Vagina (tissue), 2 donors: ENCODE results near the gene DIAPH3. TPM values are rescaled to one million over a fixed set of nuclear protein-coding genes. Genes with fewer than 3 reads are reported as not detected.

Experiments
- DNase-seq, 2 donors: peaks; one replicate each; pipeline ENCODE4 v3.0.0-alpha.2; 2017; ENCODE audit errors: extremely low spot score in 2 of 2
- H3K27ac ChIP-seq: fragments of 200-600 bp; sonication (generic); one replicate; pipeline ENCODE4 v1.5.1; 2019
- H3K27me3 ChIP-seq: fragments of 200-600 bp; sonication (generic); one replicate; pipeline ENCODE4 v1.5.1; 2019
- H3K36me3 ChIP-seq, 2 donors: fragments of 200-600 bp; sonication (generic); one replicate each; pipeline ENCODE4 v1.5.1; 2017 to 2019
- H3K4me1 ChIP-seq: fragments of 200-600 bp; sonication (generic); one replicate; pipeline ENCODE4 v1.5.1; 2019
- H3K4me3 ChIP-seq, 2 donors: fragments of 200-600 bp; sonication (generic); 1 replicate in 1 of 2; 2 replicates in 1 of 2; pipeline ENCODE4 v1.5.1; 2016 to 2019
- H3K9me3 ChIP-seq: fragments of 200-600 bp; sonication (generic); one replicate; pipeline ENCODE4 v1.5.1; 2019
- CTCF ChIP-seq, 3 experiments: fragments of 450-650 bp in 2 of 3; fragments of 200-600 bp in 1 of 3; sonication (generic) in 1 of 3; IDR thresholded peaks; one replicate each; pipeline ENCODE4 v1.5.1; 2017 to 2019; ENCODE audit warnings: antibody characterized with exemption in 3 of 3, mild to moderate bottlenecking in 2 of 3, moderate library complexity in 2 of 3
- POLR2A ChIP-seq, 2 donors: fragments of 450-650 bp; IDR thresholded peaks; one replicate each; pipeline ENCODE4 v1.6.1; 2017; ENCODE audit warnings: antibody characterized with exemption in 2 of 2, mild to moderate bottlenecking in 2 of 2, moderate library complexity in 2 of 2
- POLR2AphosphoS5 ChIP-seq, 2 donors: sonication (generic); formaldehyde crosslinking; IDR thresholded peaks; one replicate each; pipeline ENCODE4 v1.9.0; 2017; ENCODE audit warnings: antibody characterized with exemption in 2 of 2, mild to moderate bottlenecking in 2 of 2, low read depth in 1 of 2; ENCODE audit not compliant: insufficient read depth in 1 of 2
- intact Hi-C: fragments of 100-400 bp; cut with DNase I; formaldehyde crosslinking; loops from one replicate; pipeline ENCODE4 v1.15.1; 2023
- total RNA-seq: library from RNA; depleted of rRNA; stranded (reverse); fragments of >200 nt; gene quantifications from one replicate; pipeline ENCODE4 v1.2.3, GENCODE V29; 2016

Gene DIAPH3
- total RNA-seq, 1 donor from 2014 or later: 1.2 TPM

DNA sequence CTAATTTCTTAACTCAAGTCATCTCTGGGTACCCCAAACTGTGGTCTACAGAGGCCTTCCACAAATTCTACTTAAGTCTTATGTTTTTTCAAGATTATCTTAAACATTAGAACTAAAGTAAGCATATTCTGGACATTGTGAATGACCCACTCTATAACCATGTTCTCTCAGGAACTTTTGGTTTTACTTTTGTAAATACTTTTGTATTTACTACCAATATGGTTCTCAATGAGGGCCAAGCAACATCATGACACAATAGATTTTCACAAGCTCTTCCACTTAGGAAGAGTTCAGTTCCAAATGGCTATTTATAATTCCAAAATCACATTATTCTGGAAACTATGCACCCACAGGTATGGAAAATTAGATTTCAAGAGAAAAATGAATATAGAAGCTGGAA lies 10.8 kb downstream of the DIAPH3 start:
- intact Hi-C loops: no loop called here
- no peak for DNase-seq
- no peaks in the 10 kb centered on the region for H3K4me1 ChIP-seq
- H3K36me3 ChIP-seq: no peaks in the 10 kb centered on the region
- H3K27me3 ChIP-seq: no peaks in the 10 kb centered on the region
- H3K27ac ChIP-seq: no peak overlapping the region
- H3K9me3 ChIP-seq: no peaks in the 10 kb centered on the region
- H3K4me3 ChIP-seq: no peak overlapping the region
- no peak for TF ChIP-seq CTCF (IDR thresholded peaks at IDR 0.05)
- no peak for TF ChIP-seq POLR2A (IDR thresholded peaks at IDR 0.05)
- no peak for TF ChIP-seq POLR2AphosphoS5 (IDR thresholded peaks at IDR 0.05; ENCODE audit: insufficient read depth in 1 of 2, low read depth in 1 of 2)

DNA sequence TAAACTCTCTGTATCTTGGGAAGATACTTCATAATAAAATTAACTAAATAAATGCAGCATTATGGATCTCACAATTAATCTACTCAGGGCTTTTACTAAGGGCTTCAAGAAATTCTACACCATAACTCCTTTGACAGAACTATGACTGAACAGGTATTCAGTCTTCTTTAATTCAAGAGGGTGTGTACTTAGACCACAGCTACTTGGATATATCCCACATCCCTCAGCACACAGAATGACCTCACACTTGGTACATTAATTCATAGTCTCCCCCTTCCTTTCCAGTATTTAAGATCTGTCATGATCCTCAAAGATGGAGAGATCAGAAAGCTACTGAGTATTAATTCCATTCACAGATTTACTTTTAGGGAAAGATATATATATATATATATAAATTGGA lies 11.6 kb downstream of the DIAPH3 start:
- H3K4me3 ChIP-seq: no peak overlapping the region
- H3K36me3 ChIP-seq: no peaks in the 10 kb centered on the region
- H3K27me3 ChIP-seq: no peaks in the 10 kb centered on the region
- TF ChIP-seq CTCF (IDR thresholded peaks at IDR 0.05) (no peak), POLR2A (IDR thresholded peaks at IDR 0.05) (no peak), POLR2AphosphoS5 (IDR thresholded peaks at IDR 0.05; ENCODE audit: insufficient read depth in 1 of 2, low read depth in 1 of 2) (no peak)
- no peaks in the 10 kb centered on the region for H3K4me1 ChIP-seq
- H3K9me3 ChIP-seq: no peaks in the 10 kb centered on the region
- H3K27ac ChIP-seq: no peak overlapping the region
- DNase-seq: no peak
- intact Hi-C loops: no loop called here

DNA sequence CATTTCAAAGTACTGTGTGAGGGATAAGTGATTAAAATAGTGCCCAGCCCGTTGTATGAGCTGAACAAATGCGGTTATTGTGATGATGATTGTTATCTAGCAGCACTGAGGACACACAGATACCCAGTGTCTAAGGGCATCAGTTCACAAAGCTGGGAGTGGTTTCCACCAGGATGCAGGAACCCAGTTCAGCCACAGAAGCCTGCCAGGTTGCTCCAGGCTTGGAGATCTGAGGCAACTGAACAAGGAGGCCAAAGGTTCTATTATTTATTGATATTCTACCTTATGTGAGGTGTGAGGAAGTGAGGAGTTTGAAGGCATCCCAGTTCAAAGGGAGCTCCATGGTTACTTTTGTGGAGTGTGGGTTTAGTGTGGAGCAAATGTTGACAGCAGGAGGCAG lies 13.2 kb downstream of the DIAPH3 start:
- TF ChIP-seq POLR2AphosphoS5 (IDR thresholded peaks at IDR 0.05; ENCODE audit: insufficient read depth in 1 of 2, low read depth in 1 of 2) (no peak), POLR2A (IDR thresholded peaks at IDR 0.05) (no peak), CTCF (IDR thresholded peaks at IDR 0.05) (no peak)
- Histone ChIP-seq H3K4me1 (no peaks in the 10 kb centered on the region), H3K27ac (no peak overlapping the region), H3K9me3 (no peaks in the 10 kb centered on the region), H3K27me3 (no peaks in the 10 kb centered on the region), H3K36me3 (no peaks in the 10 kb centered on the region), H3K4me3 (no peak overlapping the region)
- intact Hi-C loops: no loop called here
- no peak for DNase-seq

- TF ChIP-seq POLR2AphosphoS5 (IDR thresholded peaks at IDR 0.05; ENCODE audit: insufficient read depth in 1 of 2, low read depth in 1 of 2) (no peak), CTCF (IDR thresholded peaks at IDR 0.05) (no peak), POLR2A (IDR thresholded peaks at IDR 0.05) (no peak)
- H3K36me3 ChIP-seq: no peaks in the 10 kb centered on the region
- no peak for DNase-seq
- intact Hi-C loops: no loop called here
- no peaks in the 10 kb centered on the region for H3K4me1 ChIP-seq
- no peak overlapping the region for H3K4me3 ChIP-seq
- H3K9me3 ChIP-seq: no peaks in the 10 kb centered on the region
- no peak overlapping the region for H3K27ac ChIP-seq
- H3K27me3 ChIP-seq: no peaks in the 10 kb centered on the region
These were observed 14.8 kb downstream of the DIAPH3 start for GRCh38 chr13:60148918-60149317.

GRCh38 chr13:60147361-60147760 lies 16.4 kb downstream of the DIAPH3 start:
- no peaks in the 10 kb centered on the region for H3K9me3 ChIP-seq
- no peaks in the 10 kb centered on the region for H3K36me3 ChIP-seq
- no peaks in the 10 kb centered on the region for H3K4me1 ChIP-seq
- no peak for DNase-seq
- H3K27me3 ChIP-seq: no peaks in the 10 kb centered on the region
- intact Hi-C loops: no loop called here
- TF ChIP-seq CTCF (IDR thresholded peaks at IDR 0.05): no peak
- no peak for TF ChIP-seq POLR2A (IDR thresholded peaks at IDR 0.05)
- TF ChIP-seq POLR2AphosphoS5 (IDR thresholded peaks at IDR 0.05; ENCODE audit: insufficient read depth in 1 of 2, low read depth in 1 of 2): no peak
- no peak overlapping the region for H3K27ac ChIP-seq
- H3K4me3 ChIP-seq: no peak overlapping the region
